ENCODE data around the gene OR6Y1. TPM values are rescaled to one million over a fixed set of nuclear protein-coding genes. Genes with fewer than 3 reads are reported as not detected.

The OR6Y1 gene
- total RNA-seq, 1 experiment from 2014 or later = not detected

- Histone ChIP-seq H3K27ac (ENCODE audit: low read depth, low read length) (no peak overlapping the region), H3K36me3 (ENCODE audit: control insufficient read depth in 1 of 2, insufficient read depth in 2 of 2, low read length in 2 of 2) (no peaks in the 10 kb centered on the region), H3K9ac (ENCODE audit: low read length) (no peak overlapping the region), H4K20me1 (ENCODE audit: insufficient read depth) (no peaks in the 10 kb centered on the region), H3K27me3 (ENCODE audit: insufficient read depth, low read length) (no peaks in the 10 kb centered on the region), H3K4me3 (replicated peaks in 1 of 2; ENCODE audit: low read depth in 1 of 2, low read length in 2 of 2) (no peak overlapping the region), H2AFZ (ENCODE audit: low read depth, low read length, poor library complexity, severe bottlenecking) (no peak overlapping the region), H3K79me2 (ENCODE audit: insufficient read depth, low read length) (no peaks in the 10 kb centered on the region), H3K9me3 (ENCODE audit: control insufficient read depth in 1 of 2, insufficient read depth in 1 of 2, low read depth in 1 of 2, low read length in 2 of 2) (no peaks in the 10 kb centered on the region), H3K4me1 (ENCODE audit: control insufficient read depth in 1 of 2, insufficient read depth in 2 of 2, low read length in 2 of 2) (no peaks in the 10 kb centered on the region), H3K9me2 (ENCODE audit: insufficient read depth) (no peaks in the 10 kb centered on the region), H3K4me2 (ENCODE audit: low read length) (no peak overlapping the region)
- no TSS peak for BruUV-seq (replicated peaks)
- DNase-seq (ENCODE audit: low read depth, low spot score) (no peak), ATAC-seq (no peak)
- TF ChIP-seq ZBTB33 (IDR thresholded peaks at IDR 0.05; ENCODE audit: extremely low read depth, insufficient replicate concordance, low read length) (no peak), YY1 (IDR thresholded peaks at IDR 0.05; ENCODE audit: extremely low read depth, insufficient replicate concordance, low read depth, low read length) (no peak), EZH2 (IDR thresholded peaks at IDR 0.05) (no peak), CEBPB (IDR thresholded peaks at IDR 0.05; ENCODE audit: low read depth) (no peak), CBX3 (IDR thresholded peaks at IDR 0.05; ENCODE audit: low read depth) (no peak), FOSL1 (IDR thresholded peaks at IDR 0.05; ENCODE audit: low read depth) (no peak), SRF (IDR thresholded peaks at IDR 0.05; ENCODE audit: low read depth) (no peak), POLR2AphosphoS5 (IDR thresholded peaks at IDR 0.05; ENCODE audit: low read depth, low read length) (no peak), POLR2A (IDR thresholded peaks at IDR 0.05; ENCODE audit: borderline replicate concordance, extremely low read depth, insufficient read depth, insufficient read length) (no peak), ZNF274 (IDR thresholded peaks at IDR 0.05; ENCODE audit: low read depth, low read length) (no peak), JUND (IDR thresholded peaks at IDR 0.05) (no peak), ELF1 (IDR thresholded peaks at IDR 0.05; ENCODE audit: borderline replicate concordance, low read depth) (no peak), SIN3A (IDR thresholded peaks at IDR 0.05; ENCODE audit: low read depth) (no peak), TCF7L2 (IDR thresholded peaks at IDR 0.05; ENCODE audit: borderline replicate concordance, extremely low read depth, insufficient read depth, insufficient read length) (no peak), SP1 (IDR thresholded peaks at IDR 0.05; ENCODE audit: low read depth) (no peak), MAX (IDR thresholded peaks at IDR 0.05) (no peak), ATF3 (IDR thresholded peaks at IDR 0.05) (no peak), EGR1 (IDR thresholded peaks at IDR 0.05; ENCODE audit: low read depth) (no peak)
- TF ChIP-seq, protein P1, sequence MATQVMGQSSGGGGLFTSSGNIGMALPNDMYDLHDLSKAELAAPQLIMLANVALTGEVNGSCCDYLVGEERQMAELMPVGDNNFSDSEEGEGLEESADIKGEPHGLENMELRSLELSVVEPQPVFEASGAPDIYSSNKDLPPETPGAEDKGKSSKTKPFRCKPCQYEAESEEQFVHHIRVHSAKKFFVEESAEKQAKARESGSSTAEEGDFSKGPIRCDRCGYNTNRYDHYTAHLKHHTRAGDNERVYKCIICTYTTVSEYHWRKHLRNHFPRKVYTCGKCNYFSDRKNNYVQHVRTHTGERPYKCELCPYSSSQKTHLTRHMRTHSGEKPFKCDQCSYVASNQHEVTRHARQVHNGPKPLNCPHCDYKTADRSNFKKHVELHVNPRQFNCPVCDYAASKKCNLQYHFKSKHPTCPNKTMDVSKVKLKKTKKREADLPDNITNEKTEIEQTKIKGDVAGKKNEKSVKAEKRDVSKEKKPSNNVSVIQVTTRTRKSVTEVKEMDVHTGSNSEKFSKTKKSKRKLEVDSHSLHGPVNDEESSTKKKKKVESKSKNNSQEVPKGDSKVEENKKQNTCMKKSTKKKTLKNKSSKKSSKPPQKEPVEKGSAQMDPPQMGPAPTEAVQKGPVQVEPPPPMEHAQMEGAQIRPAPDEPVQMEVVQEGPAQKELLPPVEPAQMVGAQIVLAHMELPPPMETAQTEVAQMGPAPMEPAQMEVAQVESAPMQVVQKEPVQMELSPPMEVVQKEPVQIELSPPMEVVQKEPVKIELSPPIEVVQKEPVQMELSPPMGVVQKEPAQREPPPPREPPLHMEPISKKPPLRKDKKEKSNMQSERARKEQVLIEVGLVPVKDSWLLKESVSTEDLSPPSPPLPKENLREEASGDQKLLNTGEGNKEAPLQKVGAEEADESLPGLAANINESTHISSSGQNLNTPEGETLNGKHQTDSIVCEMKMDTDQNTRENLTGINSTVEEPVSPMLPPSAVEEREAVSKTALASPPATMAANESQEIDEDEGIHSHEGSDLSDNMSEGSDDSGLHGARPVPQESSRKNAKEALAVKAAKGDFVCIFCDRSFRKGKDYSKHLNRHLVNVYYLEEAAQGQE (IDR thresholded peaks at IDR 0.05; ENCODE audit: low read depth) = no peak
- ChIA-PET CTCF (no interaction called here), RAD21 (ENCODE audit: low non-redundant PET in 1 of 2, low total read pairs in 2 of 2, uncharacterized antibody in 2 of 2, unreplicated experiment in 2 of 2) (no interaction called here), POLR2A (no interaction called here)
- intact Hi-C loops (cut with micrococcal nuclease) = no loop called here
Measured at GRCh38 chr1:158520021-158520420, 34.2 kb downstream of the OR6Y1 start.

All from HCT116 (cell line).